Naive thymus-derived CD4-positive, alpha-beta T cell (primary cell): ENCODE measurements around the gene KCNH6. TPM values are rescaled to one million over a fixed set of nuclear protein-coding genes. Genes with fewer than 3 reads are reported as not detected.
A peak's percentile ranks its signal among the peaks of the same experiment; 100 is the strongest.

Source experiments
- ATAC-seq: fragments of 150-1000 bp; cut with Tn5 transposase; 2 replicates; pipeline ENCODE4 v1.10.0; 2021; ENCODE audit warnings: mild to moderate bottlenecking, moderate library complexity
- CTCF ChIA-PET: fragments of 350-600 bp; sonication (Branson Sonifier 250); formaldehyde crosslinking; loops from one replicate; lab custom pipeline; 2021; ENCODE audit warnings: antibody characterized with exemption; lab: Charles Lee
- POLR2A ChIA-PET: fragments of 350-600 bp; sonication (Branson Sonifier 250); formaldehyde crosslinking; loops from one replicate; lab custom pipeline; 2021; ENCODE audit warnings: antibody characterized with exemption, inconsistent platforms; lab: Charles Lee
- DNase-seq, 9 donors: peaks; one replicate each; pipeline versions ENCODE4 v3.0.0 to v3.0.0-alpha.2; 2020 to 2022; ENCODE audit warnings: mixed read lengths in 1 of 9
- H3K27ac ChIP-seq: one replicate; pipeline ENCODE4 v1.7.0; 2013; ENCODE audit warnings: mild to moderate bottlenecking, low read depth, low read length, moderate library complexity
- H3K27me3 ChIP-seq, 2 donors: one replicate each; pipeline ENCODE4 v1.7.0; 2013; ENCODE audit warnings: low read length in 2 of 2, mild to moderate bottlenecking in 2 of 2, moderate library complexity in 2 of 2; ENCODE audit not compliant: control insufficient read depth in 2 of 2, insufficient read depth in 2 of 2
- H3K36me3 ChIP-seq, 3 experiments: 1 replicate in 2 of 3; 2 replicates in 1 of 3; pipeline ENCODE4 v1.7.0; 2013; ENCODE audit warnings: low read length in 3 of 3, mild to moderate bottlenecking in 3 of 3, moderate library complexity in 1 of 3; ENCODE audit not compliant: insufficient read depth in 3 of 3, control insufficient read depth in 2 of 3
- H3K4me1 ChIP-seq, 2 donors: one replicate each; pipeline ENCODE4 v1.7.0; 2013; ENCODE audit warnings: low read length in 2 of 2, mild to moderate bottlenecking in 2 of 2, moderate library complexity in 1 of 2; ENCODE audit not compliant: control insufficient read depth in 2 of 2, insufficient read depth in 2 of 2
- H3K4me3 ChIP-seq: 2 replicates; pipeline ENCODE4 v1.7.0; 2013; ENCODE audit warnings: mild to moderate bottlenecking, low read length
- H3K9me3 ChIP-seq, 3 experiments: 1 replicate in 2 of 3; 2 replicates in 1 of 3; pipeline ENCODE4 v1.7.0; 2013; ENCODE audit warnings: low read length in 3 of 3; ENCODE audit not compliant: control insufficient read depth in 2 of 3
- H3K27ac Mint-ChIP-seq, 9 donors: one replicate each; pipeline ENCODE4 v1.8.0; 2020 to 2022; ENCODE audit warnings: mixed read lengths in 9 of 9, mild to moderate bottlenecking in 8 of 9, moderate library complexity in 5 of 9, inconsistent platforms in 2 of 9
- H3K27me3 Mint-ChIP-seq, 5 donors: one replicate each; pipeline ENCODE4 v1.8.0; 2021 to 2022; ENCODE audit warnings: mixed read lengths in 5 of 5, mild to moderate bottlenecking in 1 of 5
- H3K36me3 Mint-ChIP-seq, 5 donors: one replicate each; pipeline ENCODE4 v1.8.0; 2020 to 2022; ENCODE audit warnings: mixed read lengths in 5 of 5, mild to moderate bottlenecking in 3 of 5, inconsistent platforms in 1 of 5
- H3K4me1 Mint-ChIP-seq, 7 donors: one replicate each; pipeline ENCODE4 v1.8.0; 2020 to 2022; ENCODE audit warnings: mixed read lengths in 7 of 7, mild to moderate bottlenecking in 3 of 7, inconsistent platforms in 1 of 7
- H3K4me3 Mint-ChIP-seq, 10 donors: one replicate each; pipeline ENCODE4 v1.8.0; 2020 to 2022; ENCODE audit warnings: mild to moderate bottlenecking in 10 of 10, mixed read lengths in 10 of 10, moderate library complexity in 6 of 10, inconsistent platforms in 2 of 10
- H3K9me3 Mint-ChIP-seq, 11 donors: one replicate each; pipeline ENCODE4 v1.8.0; 2020 to 2022; ENCODE audit warnings: mixed read lengths in 11 of 11, mild to moderate bottlenecking in 4 of 11, inconsistent platforms in 1 of 11, moderate library complexity in 1 of 11
- intact Hi-C, 2 donors: fragments of 100-400 bp; cut with micrococcal nuclease; formaldehyde crosslinking; loops; one replicate each; pipeline ENCODE4 v1.15.1; 2023
- polyA plus RNA-seq, 2 donors: library from polyadenylated mRNA; unstranded; fragments of 300-500 nt; fragmentation: Illumina TruSeq; gene quantifications; one replicate each; pipeline ENCODE4 v1.2.3, GENCODE V29; 2021
- total RNA-seq, 6 experiments: library from RNA in 5 of 6; stranded (reverse) in 5 of 6; gene quantifications; 1 replicate in 5 of 6; 2 replicates in 1 of 6; pipeline ENCODE4 v1.2.3 and lab custom pipeline; 2021 to 2026

Gene KCNH6
- total and polyA plus RNA-seq, 7 experiments from 2014 or later = not detected

- H3K4me1 Mint-ChIP-seq = peaks cover 0 to 6% (median 3%) of the 10 kb centered on the region in 7 donors
- no peak overlapping the region for H3K4me3 Mint-ChIP-seq
- Histone ChIP-seq H3K4me3 (no peak overlapping the region), H3K36me3 (no peaks in the 10 kb centered on the region), H3K27me3 (no peaks in the 10 kb centered on the region), H3K9me3 (no peaks in the 10 kb centered on the region), H3K4me1 (no peaks in the 10 kb centered on the region), H3K27ac (no peak overlapping the region)
- H3K27ac Mint-ChIP-seq = no peak overlapping the region
- H3K9me3 Mint-ChIP-seq = no peaks in the 10 kb centered on the region
- intact Hi-C loops = no loop called here
- DNase-seq (no peak), ATAC-seq (no peak)
- ChIA-PET POLR2A (no interaction called here), CTCF (interaction anchor here (0.6 kb wide), 1 partner anchor 801 kb away, joined by 3 read pairs; no protein-coding TSS in a partner anchor)
- H3K27me3 Mint-ChIP-seq = peaks cover 3 to 13% (median 10%) of the 10 kb centered on the region in 5 donors
- no peaks in the 10 kb centered on the region for H3K36me3 Mint-ChIP-seq
These were observed 21.5 kb downstream of the KCNH6 start for GRCh38 chr17:63544467-63545301.

- H3K9me3 Mint-ChIP-seq = no peaks in the 10 kb centered on the region
- POLR2A ChIA-PET = no interaction called here
- CTCF ChIA-PET = no interaction called here
- no peak overlapping the region for H3K4me3 ChIP-seq
- peaks cover 3 to 14% (median 6%) of the 10 kb centered on the region in 7 donors for H3K4me1 Mint-ChIP-seq
- intact Hi-C loops = no loop called here
- H3K9me3 ChIP-seq = no peaks in the 10 kb centered on the region
- no peak overlapping the region for H3K27ac Mint-ChIP-seq
- H3K36me3 ChIP-seq = peaks cover 0 to 7% (median 0%) of the 10 kb centered on the region in 3 experiments
- no peak overlapping the region for H3K27ac ChIP-seq
- H3K4me3 Mint-ChIP-seq = no peak overlapping the region
- no peaks in the 10 kb centered on the region for H3K27me3 ChIP-seq
- H3K27me3 Mint-ChIP-seq = peaks cover 0 to 3% (median 0%) of the 10 kb centered on the region in 5 donors
- H3K36me3 Mint-ChIP-seq = peaks cover 0 to 3% (median 0%) of the 10 kb centered on the region in 5 donors
- no peaks in the 10 kb centered on the region for H3K4me1 ChIP-seq
- no peak for ATAC-seq
- no peak for DNase-seq
These were observed 23.3 kb downstream of the KCNH6 start for GRCh38 chr17:63546308-63547082.

DNA sequence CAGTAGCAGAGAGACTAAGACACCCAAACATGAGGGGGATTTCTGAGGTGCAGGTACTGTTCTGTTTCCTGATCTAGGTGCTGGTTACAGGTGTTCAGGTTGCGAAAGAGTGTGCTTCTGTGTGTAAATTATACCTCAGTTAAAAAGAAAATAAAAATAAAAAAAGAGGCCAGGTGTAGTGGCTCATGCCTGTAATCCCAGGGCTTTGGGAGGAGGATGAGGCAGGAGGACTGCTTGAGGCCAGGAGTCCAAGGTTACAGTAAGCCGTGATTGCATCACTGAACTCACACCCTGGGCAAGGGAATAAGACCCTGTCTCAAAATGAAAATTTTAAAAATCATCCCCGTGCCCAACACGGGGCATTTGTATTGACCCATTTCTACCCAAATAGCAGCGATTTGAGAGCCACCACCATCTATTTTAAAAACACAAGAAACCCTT lies 23.9 kb downstream of the KCNH6 start:
- ATAC-seq (no peak), DNase-seq (no peak)
- H3K36me3 Mint-ChIP-seq = peaks cover 0 to 4% (median 0%) of the 10 kb centered on the region in 5 donors
- Histone ChIP-seq H3K4me1 (peaks cover under 1 to 2% of the 10 kb centered on the region in 2 donors), H3K36me3 (peaks cover 0 to 7% (median 0%) of the 10 kb centered on the region in 3 experiments), H3K9me3 (no peaks in the 10 kb centered on the region), H3K4me3 (no peak overlapping the region), H3K27ac (no peak overlapping the region), H3K27me3 (no peaks in the 10 kb centered on the region)
- peak overlapping the region in 1 of 9 donors; percentile 38 for H3K27ac Mint-ChIP-seq
- H3K4me3 Mint-ChIP-seq = no peak overlapping the region
- CTCF ChIA-PET = no interaction called here
- H3K27me3 Mint-ChIP-seq = peaks cover 0 to 2% (median 0%) of the 10 kb centered on the region in 5 donors
- POLR2A ChIA-PET = no interaction called here
- intact Hi-C loops = no loop called here
- no peaks in the 10 kb centered on the region for H3K9me3 Mint-ChIP-seq
- peaks cover 6 to 20% (median 11%) of the 10 kb centered on the region in 7 donors for H3K4me1 Mint-ChIP-seq

- ChIA-PET POLR2A (interaction anchor here (0.5 to 2.5 kb wide), 11 partner anchors 9 to 445 kb away, joined by 3 to 13 read pairs (median 4); partner anchors contain the start of gene TACO1), CTCF (interaction anchor here (0.6 to 0.9 kb wide), 4 partner anchors 18 to 164 kb away, joined by 3 to 8 read pairs (median 4); no protein-coding TSS in a partner anchor)
- Mint-ChIP-seq H3K36me3 (peaks cover 0 to 8% (median 3%) of the 10 kb centered on the region in 5 donors), H3K4me3 (peak overlapping the region; percentile 85 to 99 (median 98)), H3K27me3 (peaks cover 0 to 2% (median 0%) of the 10 kb centered on the region in 5 donors), H3K9me3 (no peaks in the 10 kb centered on the region), H3K27ac (peak overlapping the region; percentile 94 to 97 (median 96)), H3K4me1 (peaks cover 26 to 42% (median 33%) of the 10 kb centered on the region in 7 donors)
- Histone ChIP-seq H3K9me3 (no peaks in the 10 kb centered on the region), H3K27me3 (no peaks in the 10 kb centered on the region), H3K36me3 (peaks cover 0 to 7% (median 5%) of the 10 kb centered on the region in 3 experiments), H3K27ac (peak overlapping the region; percentile 90), H3K4me1 (peaks cover 18 to 23% of the 10 kb centered on the region in 2 donors), H3K4me3 (peak overlapping the region; percentile 93)
- intact Hi-C loops = no loop called here
- no peak for DNase-seq
- ATAC-seq = no peak
These were observed 26.3 kb downstream of the KCNH6 start for GRCh38 chr17:63549289-63549945.

DNA sequence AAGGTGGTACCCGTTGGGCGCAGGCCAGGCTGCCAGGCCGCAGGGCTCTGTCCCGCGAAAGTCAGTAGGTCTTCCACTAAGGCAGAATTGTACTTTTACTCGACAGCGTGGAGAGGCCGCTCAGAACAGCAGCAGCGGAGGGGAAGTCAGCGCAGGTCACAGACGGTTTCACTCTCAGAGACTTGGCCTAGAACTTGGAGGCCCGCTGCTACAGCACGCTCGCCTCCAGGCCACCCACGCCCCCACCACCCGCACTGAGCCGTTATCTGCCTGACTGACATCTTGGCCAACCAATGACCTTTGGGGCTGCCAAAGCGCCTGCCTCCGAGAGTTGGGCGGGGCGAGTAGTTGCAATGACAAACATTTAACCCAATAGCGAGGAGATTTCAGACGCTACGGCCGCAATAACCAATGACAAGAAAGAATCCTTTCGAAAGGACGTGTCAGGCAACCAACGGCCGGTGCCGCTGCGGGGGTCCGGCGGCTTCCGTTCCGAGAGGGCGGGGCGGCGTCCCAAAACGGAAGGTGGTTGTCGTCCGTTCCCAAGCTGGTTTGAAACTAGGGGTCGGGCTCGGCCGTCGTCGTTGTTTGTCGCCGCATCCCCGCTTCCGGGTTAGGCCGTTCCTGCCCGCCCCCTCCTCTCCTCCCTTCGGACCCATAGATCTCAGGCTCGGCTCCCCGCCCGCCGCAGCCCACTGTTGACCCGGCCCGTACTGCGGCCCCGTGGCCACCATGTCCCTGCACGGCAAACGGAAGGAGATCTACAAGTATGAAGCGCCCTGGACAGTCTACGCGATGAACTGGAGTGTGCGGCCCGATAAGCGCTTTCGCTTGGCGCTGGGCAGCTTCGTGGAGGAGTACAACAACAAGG lies 27.0 kb downstream of the KCNH6 start, which contains the start of gene DCAF7:
Gene DCAF7 (plus strand): TSS at position 532 of the 871 bp plus-strand sequence. CDS start 201 bp downstream, at position 733.
- Mint-ChIP-seq H3K4me3 (peak within 1 kb of the TSS; percentile 85 to 99 (median 98)), H3K9me3 (no peaks in the 10 kb centered on the region), H3K27me3 (peaks cover 0 to 2% (median 0%) of the 10 kb centered on the region in 5 donors), H3K27ac (peak within 1 kb of the TSS; percentile 94 to 97 (median 96)), H3K36me3 (peaks cover 0 to 8% (median 3%) of the 10 kb centered on the region in 5 donors), H3K4me1 (peaks cover 32 to 50% (median 41%) of the 10 kb centered on the region in 7 donors)
- Histone ChIP-seq H3K9me3 (no peaks in the 10 kb centered on the region), H3K4me1 (peaks cover 18 to 27% of the 10 kb centered on the region in 2 donors), H3K4me3 (peak within 1 kb of the TSS; percentile 93), H3K27me3 (no peaks in the 10 kb centered on the region), H3K27ac (peak within 1 kb of the TSS; percentile 90), H3K36me3 (peaks cover 0 to 7% (median 5%) of the 10 kb centered on the region in 3 experiments)
- DNase-seq (peak; percentile 93 to 99 (median 99)), ATAC-seq (peak; percentile 97)
- POLR2A ChIA-PET = interaction anchor here (0.5 to 2.5 kb wide), 9 partner anchors 8 to 585 kb away, joined by 3 to 13 read pairs (median 3); partner anchors contain the start of gene TACO1
- CTCF ChIA-PET = interaction anchor here (0.6 kb wide), 3 partner anchors 61 to 163 kb away, joined by 3 to 6 read pairs (median 4); no protein-coding TSS in a partner anchor
- intact Hi-C loops = loop anchor here (1.0 to 5.0 kb wide), 23 partner anchors 27 to 957 kb away; partner anchors contain the start of genes CYB561 (in 2 of the 2), KCNH6 (in 2 of the 2), MAP3K3 (in 2 of the 2) and STRADA (in 2 of the 2)
